Ammon's horn (tissue), 1 donor: ENCODE results near the gene CLPX.
"Not testable (repeated sequence)": the region's sequence is repeated elsewhere in the genome, so short reads cannot be mapped to it uniquely, and the experiment has no call there.

ENCODE experiments used
- DNase-seq: peaks from one replicate; pipeline ENCODE4 v3.0.0-alpha.2; 2016; ENCODE audit warnings: low spot score

The CLPX gene

DNA sequence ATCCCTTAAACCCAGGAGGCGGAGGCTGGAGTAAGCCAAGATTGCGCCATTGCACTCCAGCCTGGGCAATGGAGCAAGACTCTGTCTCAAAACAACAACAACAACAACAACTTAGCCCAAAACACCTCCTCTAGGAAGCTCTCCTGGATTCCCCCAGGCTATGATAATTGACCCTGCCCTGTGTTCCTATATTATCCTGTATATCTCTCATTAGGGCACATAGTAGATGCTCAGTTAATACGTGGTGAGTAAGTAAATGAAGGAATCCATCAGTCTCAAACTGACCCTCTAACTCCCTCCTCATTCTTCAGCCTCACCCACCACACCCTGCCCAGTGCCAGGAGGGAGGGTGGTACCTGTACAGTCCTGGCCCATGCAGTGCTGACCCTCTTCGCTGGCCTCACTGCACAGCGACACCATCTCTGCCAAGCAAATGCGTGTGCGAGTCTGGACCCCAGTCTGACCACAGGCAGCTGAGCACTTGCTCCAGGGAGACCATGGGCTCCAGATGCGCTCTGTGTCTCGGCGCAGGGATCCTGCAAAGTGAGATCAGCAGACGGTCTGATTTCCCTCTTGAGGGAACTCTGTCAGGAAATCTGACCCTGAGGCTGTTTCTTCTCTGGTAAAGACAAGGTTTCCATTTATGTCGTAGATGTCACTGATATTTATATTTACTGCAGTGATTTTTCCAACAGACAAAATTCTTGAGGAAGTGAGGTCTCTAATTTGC, 20.0 kb upstream of the CLPX start:
- no peak for DNase-seq

DNA sequence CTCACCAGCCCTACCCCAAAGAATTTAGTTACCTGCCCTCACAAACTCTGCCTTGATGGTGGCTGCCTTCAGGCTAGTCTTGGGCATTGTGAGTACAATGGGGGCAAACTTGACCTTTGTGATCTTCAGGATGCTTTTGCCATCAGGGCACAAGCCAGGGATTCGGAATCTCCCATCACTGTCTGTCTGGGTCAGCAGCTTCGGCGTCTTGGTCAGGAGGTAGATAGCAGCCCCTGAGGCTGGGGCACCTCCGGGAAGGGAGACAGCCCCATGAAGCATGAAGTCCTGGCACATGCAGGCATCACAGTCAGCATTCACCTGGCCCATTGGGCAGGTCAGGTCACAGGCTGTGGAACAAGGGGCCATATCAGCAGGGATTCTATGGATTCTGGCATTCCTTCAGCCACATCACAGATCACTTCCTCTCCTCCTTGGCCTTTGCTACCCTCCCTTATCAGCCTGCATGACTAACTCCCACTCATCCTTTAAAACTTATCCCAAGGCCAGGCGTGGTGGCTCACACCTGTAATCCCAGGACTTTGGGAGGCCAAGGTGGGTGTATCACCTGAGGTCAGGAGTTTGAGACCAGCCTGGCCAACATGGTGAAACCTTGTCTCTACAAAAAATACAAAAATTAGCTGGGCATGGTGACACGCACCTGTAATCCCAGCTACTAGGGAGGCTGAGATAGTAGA, 19.2 kb upstream of the CLPX start:
- DNase-seq, result no peak

DNA sequence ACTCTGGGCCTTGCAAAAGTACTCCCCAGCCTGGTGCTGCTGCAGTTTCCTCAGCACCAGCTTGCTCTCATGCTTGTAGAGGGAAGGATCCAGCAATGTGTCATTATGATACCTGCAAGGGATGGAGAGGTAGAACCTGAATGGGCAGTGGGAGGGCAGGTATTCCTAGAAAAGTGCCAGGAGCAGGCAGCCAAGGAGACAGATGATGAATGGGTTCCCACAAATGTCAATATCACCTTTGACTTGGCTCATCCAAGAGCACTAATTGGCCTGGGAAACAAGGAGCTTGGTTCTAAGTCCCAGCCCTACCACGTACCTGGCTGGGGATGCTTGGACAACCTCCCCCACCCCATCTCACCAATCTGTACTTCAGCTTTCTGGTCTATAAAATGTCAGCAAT, 16.8 kb upstream of the CLPX start:
- no peak for DNase-seq

DNA sequence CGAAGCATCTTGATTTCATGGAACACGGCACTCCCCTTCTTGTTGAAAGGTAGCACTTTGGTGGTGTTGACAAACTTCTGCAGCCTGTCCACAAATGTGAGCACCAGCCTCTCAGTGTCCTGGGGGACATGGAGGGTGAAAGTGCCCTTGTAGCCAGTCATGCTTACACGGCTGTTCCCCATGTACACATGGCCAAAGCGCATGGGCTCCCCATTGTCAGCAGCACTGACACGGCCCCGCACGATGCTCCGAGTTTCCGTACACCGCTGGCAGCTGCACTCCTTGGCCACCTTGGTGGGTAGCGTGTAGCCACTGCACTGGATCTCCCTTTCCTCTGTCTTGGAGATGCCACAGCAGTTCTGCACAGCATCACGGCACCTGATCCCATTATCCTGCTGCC, 13.4 kb upstream of the CLPX start:
- no peak for DNase-seq

DNA sequence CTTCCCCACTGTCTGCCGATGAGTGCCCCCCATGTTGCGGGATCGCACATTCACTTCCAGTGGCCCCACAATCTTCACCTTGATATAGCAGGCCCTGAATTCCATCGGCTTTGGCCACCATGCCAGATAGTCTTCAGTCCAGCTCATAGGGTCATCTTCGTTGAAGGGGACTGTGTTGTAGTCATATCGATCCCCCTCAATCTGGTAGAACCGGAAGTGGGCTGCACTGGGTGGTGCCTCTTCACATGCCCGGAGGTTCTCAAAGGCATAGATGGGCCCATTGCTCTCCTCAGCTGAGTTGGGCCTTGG, 12.1 kb upstream of the CLPX start:
- DNase-seq, result no peak

DNA sequence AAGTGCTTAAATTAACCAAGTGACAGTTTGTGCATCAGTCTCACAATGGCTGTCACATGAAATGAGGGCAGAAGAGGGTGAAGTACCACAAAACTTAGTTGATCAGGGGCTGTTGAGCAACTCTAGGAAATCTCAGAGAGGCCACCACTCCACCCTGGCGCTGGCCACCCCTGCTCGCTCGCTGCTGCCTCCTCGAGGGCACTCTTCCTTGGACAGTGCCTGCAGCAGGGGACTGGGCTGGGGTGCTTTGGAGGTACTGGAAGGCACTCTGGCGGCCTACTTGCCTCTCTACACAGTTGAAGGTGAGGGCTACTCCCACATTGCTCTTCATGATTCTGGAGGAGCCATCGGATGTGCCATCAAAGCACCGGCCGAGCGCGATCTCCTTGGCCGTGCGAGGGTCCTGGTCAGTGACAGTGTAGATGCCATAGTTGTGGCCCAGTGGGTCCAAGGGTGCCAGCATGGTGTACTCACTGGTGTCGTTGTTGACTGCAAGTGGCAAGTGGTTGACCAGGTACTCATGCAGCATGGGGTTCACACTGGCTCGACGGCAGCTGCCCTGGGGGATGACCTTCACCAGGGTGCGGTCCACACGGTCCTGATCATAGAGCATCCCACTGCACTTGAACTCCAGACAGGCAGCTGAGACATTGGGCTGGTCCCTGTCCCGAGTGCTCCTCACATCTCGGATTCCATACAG, 11.6 kb upstream of the CLPX start:
- no peak for DNase-seq

DNA sequence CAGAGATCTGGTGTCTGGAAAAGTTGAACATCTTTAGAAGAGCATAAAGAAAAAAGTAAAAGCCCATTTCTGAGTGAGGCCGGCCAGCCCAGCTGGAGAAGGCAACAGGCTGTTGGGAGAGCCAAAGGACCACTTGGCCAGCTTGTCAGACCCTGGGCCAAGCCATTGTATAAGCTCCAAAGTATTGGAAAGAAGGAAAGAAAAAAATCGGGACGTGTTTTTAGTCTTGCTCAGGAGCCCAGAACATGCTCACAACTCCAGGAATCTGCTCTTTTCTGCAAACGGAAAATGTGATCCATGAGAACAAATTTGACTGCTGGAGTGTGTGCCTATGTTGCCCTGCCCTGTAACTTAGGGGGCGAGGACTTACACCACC, 10.4 kb upstream of the CLPX start:
- no peak for DNase-seq

DNA sequence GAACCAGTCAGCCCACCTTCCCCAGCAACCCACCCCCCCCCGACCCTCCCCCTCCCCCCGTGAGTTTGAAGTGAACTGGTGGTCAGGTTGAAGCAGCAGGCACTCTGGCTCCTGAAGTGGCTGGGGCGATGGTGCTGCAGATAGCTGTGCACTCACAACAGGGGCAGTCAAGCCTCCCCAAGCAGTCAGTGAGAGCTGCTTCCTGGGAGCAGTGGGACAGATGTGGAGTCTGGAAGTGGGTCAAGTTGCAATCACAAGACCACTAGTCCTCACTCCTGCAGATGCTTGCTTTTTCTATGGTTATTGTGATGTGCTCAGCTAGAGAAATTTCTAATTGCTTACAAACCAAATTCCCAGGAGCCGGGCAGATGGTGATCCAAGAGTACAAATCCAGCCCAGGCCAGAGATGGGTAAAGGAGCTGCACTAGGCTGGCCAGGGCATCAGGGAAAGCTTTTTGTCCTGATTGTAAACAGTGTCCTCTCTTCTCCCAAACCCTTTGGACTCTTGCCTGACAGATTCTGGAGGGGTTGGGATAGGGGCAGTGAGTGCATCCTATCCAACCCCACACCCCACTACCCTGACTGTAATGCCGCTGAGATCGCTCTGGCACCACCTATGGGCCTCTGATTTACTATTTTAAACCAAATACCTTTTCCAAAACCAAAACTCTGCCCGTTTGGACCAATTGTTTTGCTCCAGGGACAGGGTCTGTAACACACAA, 9.8 kb upstream of the CLPX start:
- no peak for DNase-seq

DNA sequence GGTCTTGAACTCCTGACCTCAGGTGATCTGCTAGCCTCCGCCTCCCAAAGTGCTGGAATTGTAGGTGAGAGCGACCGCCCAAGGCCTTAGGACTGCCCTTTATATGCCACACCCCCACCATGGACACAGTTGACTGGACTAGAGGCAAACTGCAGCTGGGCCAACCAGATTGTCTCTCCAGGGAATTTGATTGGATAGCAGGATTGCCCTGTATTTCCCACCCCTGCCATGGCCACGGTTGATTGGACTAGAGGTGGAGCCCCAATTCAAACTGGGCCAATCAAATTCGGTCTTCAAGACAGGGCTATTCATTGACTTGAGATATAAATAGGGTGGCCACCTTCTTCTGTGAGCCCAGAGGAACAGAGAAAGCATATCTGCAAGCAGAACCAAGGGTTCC, 6.9 kb upstream of the CLPX start:
- DNase-seq, result no peak

DNA sequence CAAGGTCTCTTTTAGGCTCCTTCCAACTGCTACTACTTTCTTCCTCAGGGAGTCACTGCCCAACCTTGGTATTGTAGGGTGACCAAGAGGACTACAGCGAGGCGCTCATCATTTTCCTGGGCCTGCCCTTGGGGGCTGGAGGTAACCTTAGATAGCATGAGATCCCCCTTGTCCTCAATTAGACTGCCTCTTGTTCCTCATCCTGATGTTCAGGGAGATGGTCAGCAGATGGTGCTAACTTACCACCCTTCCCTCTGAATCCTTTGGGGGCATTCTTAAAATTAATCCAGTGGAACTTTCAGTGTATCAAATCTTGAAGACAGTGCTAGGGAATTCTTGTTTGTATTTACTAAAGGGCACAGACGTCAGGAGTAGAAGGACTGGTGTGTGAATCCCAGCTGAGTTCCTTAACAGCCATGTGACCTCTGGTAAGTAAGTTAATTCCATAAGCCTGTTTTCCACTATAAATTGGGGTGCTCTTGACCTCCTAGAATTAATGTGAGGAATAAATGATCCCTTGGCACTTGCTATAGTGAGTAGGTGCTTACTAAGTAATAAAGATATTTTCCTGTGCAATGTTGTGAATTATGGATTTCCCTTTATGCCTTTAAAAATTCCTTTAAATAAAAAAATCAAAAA, 4.1 kb upstream of the CLPX start:
- peak; percentile 76 for DNase-seq

DNA sequence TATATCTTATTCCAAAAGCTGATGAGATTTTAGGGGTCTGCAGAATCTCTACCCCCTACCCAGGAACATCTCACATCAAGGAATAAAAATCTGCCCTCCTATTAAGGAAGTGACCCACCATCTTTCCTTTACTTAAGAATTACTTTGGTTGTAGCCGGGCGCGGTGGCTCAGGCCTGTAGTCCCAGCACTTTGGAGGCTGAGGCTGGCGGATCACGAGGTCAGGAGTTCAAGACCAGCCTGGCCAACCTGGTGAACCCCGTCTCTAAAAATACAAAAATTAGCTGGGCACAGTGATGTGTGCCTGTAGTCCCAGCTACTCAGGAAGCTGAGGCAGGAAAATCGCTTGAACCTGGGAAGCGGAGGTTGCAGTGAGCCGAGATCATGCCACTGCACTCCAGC, 3.3 kb upstream of the CLPX start:
- DNase-seq, result not testable (repeated sequence)

DNA sequence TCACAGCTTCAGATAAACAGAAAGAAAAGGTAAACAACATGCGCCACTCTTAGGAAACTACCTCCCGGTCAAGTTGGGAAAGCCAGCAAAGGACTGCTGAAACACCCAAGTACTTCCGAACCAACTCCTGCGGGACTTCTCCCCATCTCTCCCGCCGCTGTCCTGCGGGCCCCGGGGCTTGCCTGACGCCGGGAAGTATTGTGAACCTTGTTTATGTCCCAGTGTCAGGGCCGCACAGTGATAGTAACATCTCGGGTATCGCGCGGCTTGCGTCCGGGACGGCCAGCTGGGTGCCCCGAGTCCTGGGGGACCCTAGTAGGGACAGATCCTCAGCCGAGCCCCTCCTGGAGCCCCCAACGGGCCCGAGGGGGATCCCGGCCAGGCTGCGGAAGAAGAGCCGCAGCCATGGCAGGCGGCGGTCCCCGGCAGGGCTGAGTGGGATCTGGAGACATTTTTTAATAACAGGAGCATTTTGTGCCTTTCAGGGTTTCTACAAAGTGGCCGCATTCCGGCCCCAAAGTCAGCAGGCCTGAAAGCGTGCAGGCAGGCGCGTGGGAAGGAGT, 756 bp downstream of the CLPX start:
- DNase-seq, result peak; percentile 32

DNA sequence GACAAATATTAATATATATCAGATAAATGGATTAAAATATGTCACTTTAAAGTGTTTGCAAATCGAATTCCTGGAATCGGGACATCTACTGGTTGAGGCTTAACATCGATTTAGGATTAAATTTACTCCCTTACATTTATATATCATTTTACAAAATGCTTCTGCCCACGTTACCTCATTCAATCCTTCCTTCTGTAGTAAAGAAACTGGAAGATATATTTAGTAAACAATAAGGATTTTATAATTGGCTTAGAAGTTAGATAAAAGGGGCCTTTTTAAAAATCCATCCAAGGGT, 1.3 kb downstream of the CLPX start:
- DNase-seq, result no peak

DNA sequence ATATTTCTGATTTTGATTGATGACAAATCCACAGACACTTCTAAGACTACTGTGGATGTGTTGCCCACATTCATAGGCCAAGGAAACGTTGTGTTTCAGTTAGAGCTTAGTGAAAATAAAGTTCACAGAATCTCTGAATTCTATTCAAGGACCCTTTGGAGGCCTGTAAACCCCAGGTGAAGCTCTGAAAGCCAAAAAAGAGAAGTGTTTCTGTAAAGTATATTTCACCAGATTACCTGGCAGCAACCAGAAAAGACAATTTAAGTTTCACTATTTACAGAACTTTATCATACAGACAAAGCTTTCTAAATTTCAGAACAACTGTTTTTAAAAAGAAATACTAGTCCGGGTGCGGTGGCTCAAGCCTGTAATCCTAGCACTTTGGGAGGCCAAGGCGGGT, 2.6 kb downstream of the CLPX start:
- DNase-seq, result no peak

DNA sequence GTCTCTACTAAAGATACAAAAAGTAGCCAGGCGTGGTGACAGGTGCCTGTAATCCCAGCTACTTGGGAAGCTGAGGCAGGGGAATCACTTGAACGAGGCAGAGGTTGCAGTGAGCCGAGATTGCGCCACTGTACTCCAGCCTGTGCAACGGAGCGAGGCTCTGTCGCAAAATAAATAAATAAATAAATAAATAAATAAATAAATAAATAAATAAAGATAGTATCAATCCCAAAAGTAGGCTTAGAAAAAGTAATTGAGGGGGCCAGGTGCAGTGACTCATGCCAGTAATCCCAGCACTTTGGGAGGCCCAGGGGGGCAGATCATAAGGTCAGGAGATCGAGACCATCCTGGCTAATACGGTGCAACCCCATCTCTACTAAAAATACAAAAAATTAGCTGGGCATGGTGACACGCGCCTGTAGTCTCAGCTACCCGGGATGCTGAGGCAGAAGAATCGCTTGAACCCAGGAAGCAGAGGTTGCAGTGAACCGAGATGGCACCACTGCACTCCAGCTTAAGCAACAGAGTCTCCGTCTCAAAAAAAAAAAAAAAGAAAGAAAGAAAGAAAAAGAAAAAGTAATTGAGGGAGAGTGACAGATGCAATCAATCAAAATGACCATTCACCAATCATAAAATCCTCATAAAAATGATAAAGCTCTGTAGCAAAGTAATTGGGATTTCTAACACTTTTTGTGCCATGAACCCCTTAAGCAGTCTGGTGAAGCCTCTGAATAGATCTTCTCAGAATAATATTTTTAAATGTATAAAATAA, 3.4 kb downstream of the CLPX start:
- DNase-seq, result not testable (repeated sequence)

DNA sequence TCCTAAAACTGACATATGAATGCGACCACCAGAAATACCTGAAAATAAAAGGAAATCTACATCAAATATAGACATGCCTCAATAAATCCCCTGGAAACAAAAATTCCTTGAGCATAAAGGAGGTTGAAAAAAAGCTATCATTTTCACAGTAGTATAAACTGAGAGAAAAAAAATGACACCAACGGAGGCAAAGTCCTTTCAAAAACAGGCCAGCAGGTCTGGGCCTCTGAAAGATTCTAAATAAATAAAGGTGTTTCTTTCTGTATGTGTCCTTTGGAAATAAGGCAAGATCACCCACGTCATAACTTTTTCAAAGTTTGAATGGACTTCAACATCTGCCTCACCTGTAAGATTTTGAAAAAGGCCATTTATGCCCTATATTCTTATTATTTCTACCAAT, 5.0 kb downstream of the CLPX start:
- no peak for DNase-seq

DNA sequence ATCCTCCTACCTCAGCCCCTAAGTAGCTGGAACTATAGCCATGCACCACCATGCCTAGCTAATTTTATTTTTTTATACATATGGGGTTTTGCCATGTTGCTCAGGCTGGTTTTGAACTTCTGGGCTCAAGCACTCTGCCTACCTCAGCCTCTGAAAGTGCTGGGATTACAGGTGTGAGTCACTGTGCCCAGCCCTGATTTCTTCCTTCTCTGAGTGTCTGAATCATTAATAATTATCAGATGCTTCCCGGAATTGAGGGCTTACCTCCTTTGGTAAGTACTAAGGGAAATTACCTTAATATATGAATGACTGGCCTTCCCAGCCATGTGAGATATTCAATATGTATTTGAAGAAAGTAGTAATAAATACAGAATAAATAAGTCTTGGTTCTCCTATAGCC, 7.2 kb downstream of the CLPX start:
- DNase-seq, result no peak

DNA sequence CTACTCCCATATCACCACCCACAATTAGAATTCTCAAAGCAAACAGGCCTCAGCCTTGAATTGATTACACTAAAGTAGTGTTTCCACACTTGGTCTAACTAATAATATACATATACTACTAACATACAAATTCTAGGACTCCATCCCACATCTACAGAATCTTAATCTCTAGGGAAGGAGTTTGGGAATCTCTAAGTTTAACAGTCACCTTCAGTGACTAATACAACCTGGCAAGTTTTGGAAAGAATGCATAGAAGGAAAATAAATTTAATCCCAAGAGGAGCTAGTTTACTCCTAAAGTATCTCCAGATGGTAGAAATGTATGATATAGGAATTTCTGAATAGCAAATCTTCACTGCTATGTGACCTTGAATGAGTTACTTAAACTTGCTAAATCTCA, 9.1 kb downstream of the CLPX start:
- DNase-seq, result no peak

DNA sequence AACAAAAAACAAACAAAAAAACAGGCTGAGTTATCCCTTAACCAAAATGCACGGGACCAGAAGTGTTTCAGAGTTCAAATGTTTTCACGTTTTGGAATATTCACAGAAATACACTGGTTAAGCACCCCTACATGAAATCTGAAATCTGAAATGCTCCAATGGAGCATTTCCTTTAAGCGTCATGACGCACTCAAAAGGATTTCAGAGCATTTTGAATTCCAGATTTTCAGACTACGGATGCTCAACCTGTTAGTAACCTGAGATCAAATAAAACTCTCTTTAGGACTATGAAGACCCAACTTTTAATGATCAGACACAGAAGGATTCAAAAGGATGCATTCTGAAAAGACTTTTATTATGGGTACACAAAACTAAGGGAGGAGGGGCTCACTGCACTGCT, 9.6 kb downstream of the CLPX start:
- DNase-seq, result no peak

DNA sequence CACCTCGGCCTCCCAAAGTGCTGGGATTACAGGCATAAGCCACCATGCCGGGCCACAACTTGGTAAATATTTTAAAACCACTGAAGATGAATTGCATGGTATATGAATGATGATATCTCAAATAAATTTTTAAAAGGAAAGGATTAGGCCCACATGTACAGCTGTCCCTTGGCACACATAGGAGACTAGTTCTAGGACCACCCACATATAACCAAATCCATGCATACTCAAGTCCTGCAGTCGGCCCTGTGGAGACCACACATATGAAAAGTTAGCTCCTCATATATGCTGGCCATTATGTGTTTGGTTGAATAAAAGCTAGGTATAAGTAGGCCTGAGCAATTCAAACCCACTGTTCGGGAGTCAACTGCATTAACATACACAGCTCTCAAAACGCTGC, 10.6 kb downstream of the CLPX start:
- DNase-seq, result no peak

DNA sequence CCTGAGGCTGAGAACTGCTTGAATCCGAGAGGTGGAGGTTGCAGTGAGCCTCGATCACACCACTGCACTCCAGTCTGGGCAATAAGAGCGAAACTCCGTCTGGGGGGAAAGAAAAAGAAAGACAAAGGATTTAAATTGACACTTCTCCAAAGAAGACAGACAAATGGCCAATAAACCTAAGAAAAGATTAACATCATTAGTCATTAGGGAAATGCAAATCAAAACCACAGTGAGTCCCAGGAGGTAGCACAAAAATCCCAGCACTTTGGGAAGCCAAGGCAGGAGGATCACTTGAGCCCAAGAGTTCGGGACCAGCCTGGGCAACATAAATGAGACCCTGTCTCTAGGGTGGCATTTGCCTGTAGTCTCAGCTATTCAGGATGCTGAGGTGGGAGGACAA, 12.6 kb downstream of the CLPX start:
- no peak for DNase-seq

DNA sequence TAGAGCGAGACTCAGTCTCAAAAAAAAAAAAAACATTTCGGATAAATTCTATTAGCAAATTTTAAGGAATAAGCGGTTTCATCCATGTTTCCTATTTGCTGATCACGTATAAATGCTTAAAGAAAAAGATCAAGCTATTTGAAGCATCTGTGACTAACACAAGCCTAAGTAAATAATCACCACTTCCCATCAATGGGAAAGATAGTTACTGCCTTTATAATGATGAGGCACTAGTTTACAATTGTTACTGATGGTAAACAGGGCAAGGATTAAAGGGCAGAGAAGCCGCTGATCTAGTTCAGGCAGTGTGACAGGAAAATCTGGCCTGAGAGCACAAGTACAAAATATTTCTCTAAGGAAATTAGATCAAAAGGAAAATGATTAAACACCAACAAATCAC, 13.7 kb downstream of the CLPX start:
- DNase-seq, result no peak
